WI38 (cell line): ENCODE data around the gene NPHP4.

Source experiments
- H3K4me3 ChIP-seq: 2 replicates; pipeline ENCODE4 v1.5.1; 2011; ENCODE audit warnings: low read depth, mild to moderate bottlenecking, control low read depth, low read length
- CTCF ChIP-seq: IDR thresholded peaks from 2 replicates; pipeline ENCODE4 v1.5.1; 2012; ENCODE audit warnings: low read depth, mild to moderate bottlenecking, control low read depth, low read length

The NPHP4 gene

GRCh38 chr1:5977494-5978444 is 14.5 kb downstream of the NPHP4 start:
- TF ChIP-seq CTCF: no peak
- no peak overlapping the region for H3K4me3 ChIP-seq

GRCh38 chr1:5976726-5977493 is 15.3 kb downstream of the NPHP4 start:
- no peak for TF ChIP-seq CTCF
- no peak overlapping the region for H3K4me3 ChIP-seq

GRCh38 chr1:5976231-5976630 is 16.0 kb downstream of the NPHP4 start:
- TF ChIP-seq CTCF: no peak

GRCh38 chr1:5975133-5975880 is 16.9 kb downstream of the NPHP4 start:
- TF ChIP-seq CTCF: peak; percentile 84
- no peak overlapping the region for H3K4me3 ChIP-seq

More at GRCh38 chr1:5976231-5976630, 16.0 kb downstream of the NPHP4 start:
- H3K4me3 ChIP-seq: no peak overlapping the region

- H3K4me3 ChIP-seq: no peak overlapping the region
- TF ChIP-seq CTCF: no peak
Measured at GRCh38 chr1:5974631-5975030, 17.6 kb downstream of the NPHP4 start.

GRCh38 chr1:5973771-5974170 is 18.5 kb downstream of the NPHP4 start:
- no peak for TF ChIP-seq CTCF
- no peak overlapping the region for H3K4me3 ChIP-seq
